GM18508 (cell line): ENCODE results near the gene PRDM2.

Source experiments
- ATAC-seq: cut with Tn5 transposase; IDR thresholded peaks from one replicate; pipeline ENCODE4 v1.9.1; 2021; ENCODE audit warnings: moderate number of reproducible peaks; ENCODE audit not compliant: insufficient read depth, unreplicated experiment

Gene PRDM2

GRCh38 chr1:13732971-13733667 is 33.1 kb downstream of the PRDM2 start:
- ATAC-seq = no peak

DNA sequence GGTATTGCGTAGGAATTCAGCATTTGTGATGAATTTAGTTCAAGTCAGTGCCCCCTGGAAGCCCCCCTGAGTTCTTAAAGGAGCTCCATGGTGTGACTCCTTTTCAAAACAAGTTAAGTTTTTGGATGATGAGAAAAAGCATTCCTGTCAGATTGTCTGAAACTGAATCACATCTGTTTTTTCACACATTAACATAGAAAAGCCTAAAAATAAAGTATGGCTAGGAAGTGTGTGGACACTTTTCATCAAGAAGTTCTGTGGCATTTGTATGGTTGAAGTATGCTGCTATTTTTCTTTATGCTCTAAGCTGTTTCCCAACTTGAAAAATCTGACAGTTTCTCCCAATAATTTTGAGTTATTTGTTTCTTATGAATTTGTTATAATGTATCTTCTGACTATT is 33.7 kb downstream of the PRDM2 start:
- ATAC-seq = no peak

DNA sequence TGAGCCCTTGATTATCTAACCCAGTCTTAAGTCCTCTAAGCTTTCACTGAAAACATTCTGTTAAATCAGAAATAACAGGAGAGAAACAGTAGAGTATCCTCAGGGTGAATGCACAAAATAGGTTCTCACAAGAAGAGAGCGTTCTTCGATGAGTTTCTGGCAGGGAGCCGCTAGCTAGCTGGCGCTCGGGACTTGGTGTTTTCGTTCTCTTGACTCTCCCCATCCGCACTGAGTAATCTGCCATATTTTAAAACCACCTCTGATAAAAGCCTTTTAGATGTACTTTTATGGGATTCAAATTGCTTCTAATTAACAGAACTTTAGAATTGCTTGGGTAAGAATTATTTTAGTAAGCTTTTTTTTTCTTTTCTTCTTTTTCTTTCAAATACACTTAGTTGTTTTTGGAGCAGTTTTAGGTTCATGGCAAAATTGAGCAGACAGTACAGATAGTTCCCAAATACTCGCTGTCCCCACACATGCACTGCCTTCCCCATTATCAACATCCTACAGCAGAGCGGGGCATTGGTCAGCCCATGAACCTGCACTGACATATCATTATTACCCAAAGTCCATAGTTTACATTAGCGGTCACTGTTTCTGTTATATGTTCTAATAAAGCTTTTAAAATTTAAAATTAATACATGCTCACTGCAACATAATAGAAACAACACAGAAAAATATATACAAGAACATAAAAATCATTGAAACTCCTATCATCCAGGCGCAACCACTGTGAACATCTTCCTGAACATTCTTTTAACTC is 35.4 kb downstream of the PRDM2 start:
- ATAC-seq = no peak

- ATAC-seq = no peak
These were observed 37.4 kb downstream of the PRDM2 start for GRCh38 chr1:13737398-13737797.

DNA sequence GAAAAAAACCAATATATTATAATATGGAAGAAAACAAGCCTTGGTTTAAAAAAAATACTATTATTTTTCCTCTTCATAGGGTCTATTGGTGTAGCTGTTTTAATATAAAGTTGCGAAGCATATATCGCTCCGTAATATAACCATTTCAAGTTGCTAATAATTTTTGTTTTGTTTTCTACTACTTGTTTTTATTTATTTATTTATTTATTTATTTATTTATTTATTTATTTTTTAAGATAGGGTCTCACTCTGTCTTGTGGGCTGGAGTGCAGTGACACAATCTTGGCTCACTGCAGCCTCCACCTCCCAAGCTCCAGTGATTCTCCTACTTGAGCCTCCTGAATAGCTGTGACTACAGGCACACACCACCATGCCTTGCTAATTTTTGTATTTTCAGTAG is 46.4 kb downstream of the PRDM2 start:
- ATAC-seq = no peak

GRCh38 chr1:13748610-13749505 is 48.9 kb downstream of the PRDM2 start:
- peak; percentile 58 for ATAC-seq

DNA sequence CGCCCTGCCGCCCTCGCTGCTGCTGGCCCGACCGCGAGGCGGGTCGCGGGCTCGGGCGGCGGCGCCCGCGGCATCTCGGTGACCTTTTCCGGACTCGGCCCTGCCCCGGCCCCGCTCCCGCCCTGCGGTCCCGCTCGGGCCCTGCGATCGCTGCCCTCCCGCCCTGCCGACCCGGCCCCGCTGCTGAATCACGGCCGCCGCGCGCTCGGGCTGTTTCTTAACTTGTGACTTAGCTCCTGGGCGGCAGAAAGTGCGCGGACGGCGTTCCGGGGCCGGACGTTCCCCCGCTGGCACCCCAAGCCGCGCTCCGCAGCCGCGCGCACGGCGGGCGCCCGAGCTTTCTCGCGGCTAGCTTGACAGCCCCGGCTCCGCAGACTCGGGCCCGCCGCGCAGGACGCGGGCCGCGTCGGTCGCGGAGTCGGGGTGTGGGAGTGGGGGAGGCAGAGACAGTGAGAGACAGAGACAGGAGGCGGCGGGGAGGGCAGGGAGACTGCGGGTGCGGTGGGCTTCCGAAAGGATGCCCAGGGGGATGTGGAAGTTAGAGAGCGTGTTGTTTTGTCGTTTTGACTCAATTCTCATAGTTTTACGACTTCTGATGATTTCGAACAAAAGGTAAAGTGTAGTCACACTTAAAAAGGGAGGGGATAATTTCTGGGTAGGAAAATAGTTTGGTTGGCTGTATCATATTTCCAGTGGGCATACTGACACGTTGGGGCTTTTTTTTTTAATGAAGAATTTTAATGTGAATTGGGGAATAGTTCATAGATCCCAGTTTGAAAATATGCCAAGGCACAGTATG is 49.8 kb downstream of the PRDM2 start:
- ATAC-seq = peak; percentile 5

DNA sequence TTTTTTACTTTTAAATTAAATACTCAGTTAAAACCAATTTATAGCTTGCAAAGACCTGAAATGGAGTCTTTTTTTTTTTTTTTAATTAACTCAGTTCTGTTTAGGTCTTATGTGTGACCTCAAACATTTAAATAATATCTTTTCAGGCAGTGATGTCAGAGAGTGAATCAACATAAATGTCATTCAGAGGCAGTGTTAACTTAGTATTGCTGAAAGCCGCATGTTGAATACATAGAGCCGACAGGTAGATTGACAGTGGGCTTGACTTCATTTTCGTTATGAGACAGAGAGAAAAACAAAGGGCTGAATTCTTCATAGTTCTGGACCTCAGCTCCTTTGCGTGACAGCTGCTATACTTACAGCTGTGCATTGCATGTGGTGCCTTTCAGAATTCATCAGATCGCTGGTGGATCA is 51.5 kb downstream of the PRDM2 start:
- ATAC-seq = no peak

- no peak for ATAC-seq
These were observed 52.0 kb downstream of the PRDM2 start for GRCh38 chr1:13751985-13752384.

GRCh38 chr1:13752852-13753251 is 52.9 kb downstream of the PRDM2 start:
- ATAC-seq = no peak

DNA sequence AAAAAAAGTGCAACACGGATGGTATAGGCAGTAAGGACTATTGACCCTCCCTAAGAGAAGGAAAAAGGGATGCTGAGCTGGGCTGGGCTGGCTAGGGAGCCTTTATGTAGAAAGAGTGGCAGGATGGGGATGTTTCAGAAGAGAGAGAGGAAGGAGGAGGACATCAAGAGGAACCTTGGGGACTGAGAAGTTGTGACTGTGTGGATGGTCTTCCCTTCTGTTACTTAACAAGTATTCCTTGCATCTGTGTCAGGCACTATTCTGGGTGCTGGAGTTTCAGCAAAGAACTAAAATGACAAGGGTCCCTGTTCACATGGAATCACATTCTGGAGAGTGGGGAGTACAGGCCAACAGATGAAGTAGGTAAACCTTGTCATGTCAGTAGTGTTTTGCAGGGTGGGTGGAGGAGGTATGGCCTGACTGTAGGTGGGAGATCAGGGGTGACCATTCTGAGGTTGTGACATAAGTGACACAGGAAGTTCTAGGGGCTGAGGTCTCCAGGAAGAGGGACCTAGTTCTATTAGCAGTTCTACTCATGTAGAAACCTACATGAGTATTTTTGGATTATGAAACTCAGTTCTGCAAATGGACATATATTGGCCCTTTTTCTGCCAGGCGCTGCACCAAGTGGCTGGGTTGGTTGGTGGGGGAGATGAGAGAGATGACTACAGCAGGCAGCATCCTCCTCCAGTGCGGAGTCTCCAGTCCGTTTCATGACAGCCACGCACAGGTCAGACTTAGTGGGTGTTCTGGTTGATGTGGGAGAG is 53.8 kb downstream of the PRDM2 start:
- peak; percentile 35 for ATAC-seq

- ATAC-seq = no peak
These were observed 54.6 kb downstream of the PRDM2 start for GRCh38 chr1:13754510-13755103.

DNA sequence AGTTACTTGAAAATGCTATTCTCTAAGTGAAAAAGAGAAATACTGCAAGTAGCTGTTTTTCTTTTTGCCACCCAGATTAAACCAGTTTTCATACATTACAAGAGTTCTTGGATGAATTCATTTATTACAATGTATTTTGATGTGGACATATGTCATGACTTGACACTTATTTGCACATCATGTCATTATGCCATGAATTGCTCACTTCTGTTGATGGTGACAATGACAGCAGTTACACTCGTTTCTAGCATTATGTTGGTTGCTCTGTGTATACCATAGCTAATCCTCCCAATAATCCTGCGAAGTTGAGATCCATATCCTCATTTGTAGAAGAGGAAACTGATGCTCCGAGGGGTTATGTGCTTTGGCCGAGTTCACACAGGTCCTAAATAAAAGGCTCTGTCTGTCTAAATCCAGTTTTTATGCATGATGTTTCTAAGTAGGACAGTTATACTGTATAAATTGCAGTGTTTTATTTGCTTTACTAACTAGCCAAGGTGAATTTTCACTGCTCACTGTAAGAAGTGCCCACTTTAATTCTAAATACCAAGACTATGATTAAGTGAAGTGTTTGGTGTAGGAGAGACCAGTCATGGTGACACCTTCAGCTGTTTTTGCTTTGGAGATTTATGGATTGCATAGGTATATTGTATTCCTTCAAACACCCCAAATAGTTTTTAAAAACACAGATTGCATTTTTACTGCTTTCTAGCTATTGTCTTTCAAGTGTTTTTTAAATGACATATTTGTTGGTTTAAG is 56.7 kb downstream of the PRDM2 start:
- no peak for ATAC-seq

- ATAC-seq = no peak
These were observed 57.7 kb downstream of the PRDM2 start for GRCh38 chr1:13757693-13758092.

- ATAC-seq = no peak
These were observed 59.1 kb downstream of the PRDM2 start for GRCh38 chr1:13759072-13759471.

GRCh38 chr1:13760340-13760739 is 60.4 kb downstream of the PRDM2 start:
- no peak for ATAC-seq

- no peak for ATAC-seq
These were observed 60.9 kb downstream of the PRDM2 start for GRCh38 chr1:13760921-13761320.

DNA sequence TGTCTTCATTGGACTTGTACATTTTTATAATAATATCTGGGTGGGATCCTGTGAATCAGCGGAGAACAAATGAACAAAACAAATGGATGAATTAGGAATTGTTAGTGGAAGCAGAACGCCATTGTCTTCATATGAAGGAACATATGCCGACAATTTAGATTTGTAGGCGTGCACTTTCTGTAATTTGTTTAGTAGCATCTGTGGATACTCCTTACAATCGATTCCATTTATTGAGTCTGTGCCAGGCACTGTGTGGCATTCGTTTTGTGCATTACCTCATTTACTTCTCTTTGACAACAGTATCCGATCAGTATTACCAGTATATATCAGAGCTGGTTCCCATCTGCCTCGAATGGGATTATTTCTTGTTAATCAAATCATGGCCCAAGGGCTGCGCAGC is 61.9 kb downstream of the PRDM2 start:
- ATAC-seq = no peak
